HG03159 (cell line): ENCODE data around the gene KCNG4.
"Not testable (repeated sequence)": the region's sequence is repeated elsewhere in the genome, so short reads cannot be mapped to it uniquely, and the experiment has no call there.

Experiments used
- ATAC-seq: cut with Tn5 transposase; IDR thresholded peaks from one replicate; pipeline ENCODE4 v1.9.1; 2021; ENCODE audit warnings: mild to moderate bottlenecking, moderate library complexity; ENCODE audit not compliant: unreplicated experiment

Gene KCNG4

GRCh38 chr16:84207879-84208278 is 31.9 kb downstream of the KCNG4 start:
- no peak for ATAC-seq

DNA sequence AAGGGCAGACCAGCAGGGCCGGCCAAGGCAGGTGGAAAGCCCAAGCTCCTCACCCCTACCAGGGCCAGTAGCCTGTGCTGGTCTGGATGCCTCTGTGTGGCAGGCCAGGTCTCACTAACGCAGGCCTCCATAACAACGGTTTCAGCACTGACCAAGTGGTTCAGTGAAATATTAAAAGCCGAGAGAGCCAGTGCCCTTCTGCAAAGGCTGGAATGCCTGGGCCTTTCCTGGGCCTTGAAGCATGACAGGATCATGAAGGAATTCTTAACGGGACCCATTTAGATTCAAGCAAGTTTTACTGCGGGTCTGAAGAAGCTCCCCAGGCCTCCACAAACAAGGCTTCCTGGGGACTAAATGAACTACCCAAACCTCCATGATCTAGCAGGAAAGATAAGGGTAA is 32.6 kb downstream of the KCNG4 start:
- ATAC-seq, result no peak

GRCh38 chr16:84205976-84206691 is 33.7 kb downstream of the KCNG4 start:
- ATAC-seq, result no peak

DNA sequence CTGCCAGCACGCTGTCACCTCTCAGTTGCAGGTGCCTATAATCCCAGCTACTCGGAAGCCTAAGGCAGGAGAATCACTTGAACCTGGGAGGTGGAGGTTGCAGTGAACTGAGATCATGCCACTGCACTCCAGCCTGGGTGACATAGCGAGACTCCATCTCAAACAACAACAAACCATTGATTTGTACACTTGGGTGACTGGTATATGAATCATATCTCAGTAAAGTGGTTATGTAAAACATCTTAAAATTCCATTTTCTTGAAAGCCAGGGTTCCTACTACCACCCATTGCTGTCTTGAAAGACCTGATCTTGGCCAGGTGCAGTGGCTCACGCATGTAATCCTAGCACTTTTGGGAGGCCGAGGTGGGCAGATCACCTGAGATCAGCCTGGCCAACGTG is 34.7 kb downstream of the KCNG4 start:
- ATAC-seq, result not testable (repeated sequence)

DNA sequence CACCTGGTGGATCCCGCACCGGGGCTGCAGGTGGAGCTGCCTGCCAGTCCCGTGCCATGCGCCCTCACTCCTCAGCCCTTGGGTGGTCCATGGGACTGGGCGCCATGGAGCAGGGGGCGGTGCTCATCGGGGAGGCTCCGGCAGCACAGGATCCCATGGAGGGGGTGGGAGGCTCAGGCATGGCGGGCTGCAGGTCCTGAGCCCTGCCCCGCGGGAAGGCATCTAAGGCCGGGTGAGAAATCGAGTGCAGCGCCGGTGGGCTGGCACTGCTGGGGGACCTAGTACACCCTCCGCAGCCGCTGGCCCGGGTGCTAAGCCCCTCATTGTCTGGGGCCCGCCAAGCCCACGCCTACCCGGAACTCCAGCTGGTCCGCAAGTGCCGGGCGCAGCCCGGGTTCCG is 35.3 kb downstream of the KCNG4 start:
- not testable (repeated sequence) for ATAC-seq

DNA sequence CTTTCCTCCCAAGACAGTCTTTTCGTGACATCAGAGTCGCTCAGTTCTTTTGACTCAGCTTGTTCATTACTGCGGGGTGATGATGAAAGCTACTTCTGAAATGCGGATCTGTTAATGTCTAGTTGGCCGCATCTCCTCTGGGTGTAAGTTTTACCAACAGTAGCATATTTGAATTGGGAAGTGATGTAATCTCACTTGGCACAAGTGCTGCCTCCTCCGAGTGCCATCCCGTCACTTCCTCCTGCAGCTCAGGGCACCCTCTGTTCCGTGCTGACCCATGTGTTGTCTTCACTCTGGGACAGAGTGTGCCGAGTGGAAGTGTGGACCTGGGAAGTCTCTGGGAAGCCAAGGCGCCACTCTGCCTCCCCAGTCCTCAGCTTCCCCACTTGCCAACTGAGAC is 40.0 kb downstream of the KCNG4 start:
- no peak for ATAC-seq

DNA sequence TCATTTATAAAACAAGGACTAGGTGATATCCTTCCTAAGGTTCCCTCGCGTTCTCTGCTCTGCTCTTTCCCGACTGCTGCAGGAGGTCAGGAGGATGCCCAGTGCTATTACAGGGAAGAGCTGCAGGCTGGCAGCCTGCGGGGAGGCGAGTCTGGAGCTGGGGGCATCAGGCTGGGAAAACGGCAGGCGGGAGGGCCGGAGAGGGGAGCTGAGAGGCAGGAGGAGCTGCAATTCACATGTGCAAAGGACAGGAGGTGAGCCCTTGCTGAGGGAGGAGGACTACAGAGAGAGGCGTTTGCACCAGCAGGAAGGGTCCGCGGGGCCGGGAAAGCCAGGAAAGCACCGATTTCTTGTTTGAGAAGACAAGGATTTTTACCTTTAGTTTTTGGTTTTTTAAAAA is 40.7 kb downstream of the KCNG4 start:
- no peak for ATAC-seq

DNA sequence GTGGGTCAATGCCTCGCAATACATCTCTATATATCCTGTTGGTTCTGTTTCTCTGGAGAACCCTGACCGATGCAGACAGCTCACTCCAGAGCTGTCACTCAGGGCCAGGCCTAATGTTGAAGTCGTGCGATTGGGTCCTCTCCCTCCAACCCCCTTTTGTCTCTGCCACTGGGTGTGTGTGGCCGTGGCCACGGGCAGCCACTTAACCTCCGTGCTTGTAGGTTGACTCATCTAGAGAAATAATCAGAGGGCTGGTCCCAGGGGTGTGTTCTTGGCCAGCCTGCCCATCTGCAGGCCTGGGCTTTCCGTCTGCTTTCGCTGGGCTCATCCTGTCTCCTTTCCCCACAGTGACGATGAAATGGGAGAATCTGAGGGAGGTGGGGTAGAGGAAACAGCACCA is 41.4 kb downstream of the KCNG4 start:
- ATAC-seq, result no peak

- no peak for ATAC-seq
These were observed 42.2 kb downstream of the KCNG4 start for GRCh38 chr16:84197466-84198128.

GRCh38 chr16:84196727-84197394 is 43.0 kb downstream of the KCNG4 start:
- ATAC-seq, result no peak

- ATAC-seq, result no peak
These were observed 43.7 kb downstream of the KCNG4 start for GRCh38 chr16:84196101-84196500.

GRCh38 chr16:84195201-84196093 is 44.4 kb downstream of the KCNG4 start:
- no peak for ATAC-seq

DNA sequence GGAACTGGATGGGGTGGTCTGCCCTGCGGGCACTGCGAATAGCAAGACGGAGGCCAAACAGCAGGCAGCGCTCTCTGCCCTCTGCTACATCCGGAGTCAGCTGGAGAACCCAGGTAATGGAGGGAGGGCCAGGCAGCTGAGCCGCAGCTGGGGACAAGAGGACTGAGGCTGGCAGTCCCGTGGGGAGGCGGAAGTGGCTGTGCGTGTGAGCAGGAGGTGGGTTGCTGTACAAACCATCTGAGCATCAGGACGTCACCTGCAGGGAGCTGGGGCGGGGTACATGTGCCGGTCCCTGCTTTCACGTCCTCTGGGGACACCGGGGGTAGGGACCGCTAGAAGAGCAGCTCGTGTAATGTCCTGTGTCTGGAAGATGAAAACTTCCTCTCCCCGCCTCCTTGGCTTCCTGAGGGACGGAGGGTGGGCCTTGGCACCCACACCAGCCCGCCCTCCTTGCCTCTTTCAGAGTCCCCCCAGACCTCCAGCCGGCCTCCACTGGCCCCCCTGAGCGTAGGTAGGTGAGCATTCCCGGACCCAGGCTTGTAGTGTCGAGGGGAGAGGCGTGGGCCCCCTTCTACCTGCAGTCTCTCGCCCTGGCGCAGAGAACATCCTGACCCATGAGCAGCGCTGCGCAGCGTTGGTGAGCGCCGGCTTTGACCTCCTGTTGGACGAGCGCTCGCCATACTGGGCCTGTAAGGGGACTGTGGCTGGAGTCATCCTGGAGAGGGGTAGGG is 45.2 kb downstream of the KCNG4 start:
- ATAC-seq, result peak; percentile 53

DNA sequence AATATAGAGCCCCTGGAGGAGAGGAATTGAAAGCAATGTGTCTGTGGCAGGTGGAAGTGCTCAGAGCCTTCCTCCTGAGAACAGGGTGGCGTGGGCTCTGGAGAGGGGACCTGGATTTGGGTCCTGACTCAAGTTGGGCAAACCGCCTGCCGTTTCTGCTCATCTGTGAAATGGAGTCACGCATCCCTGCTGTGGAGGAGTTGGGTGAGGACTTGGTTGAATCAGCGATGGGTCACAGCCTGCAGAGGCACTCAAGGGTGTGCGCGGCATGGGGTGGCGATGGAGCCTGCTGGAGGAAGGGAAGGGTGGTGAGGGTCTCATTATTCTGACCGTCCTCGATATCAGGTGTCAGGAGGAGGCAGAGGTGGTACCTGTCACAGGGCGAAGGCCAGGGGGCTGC is 45.8 kb downstream of the KCNG4 start:
- no peak for ATAC-seq

GRCh38 chr16:84193480-84193879 is 46.3 kb downstream of the KCNG4 start:
- no peak for ATAC-seq

DNA sequence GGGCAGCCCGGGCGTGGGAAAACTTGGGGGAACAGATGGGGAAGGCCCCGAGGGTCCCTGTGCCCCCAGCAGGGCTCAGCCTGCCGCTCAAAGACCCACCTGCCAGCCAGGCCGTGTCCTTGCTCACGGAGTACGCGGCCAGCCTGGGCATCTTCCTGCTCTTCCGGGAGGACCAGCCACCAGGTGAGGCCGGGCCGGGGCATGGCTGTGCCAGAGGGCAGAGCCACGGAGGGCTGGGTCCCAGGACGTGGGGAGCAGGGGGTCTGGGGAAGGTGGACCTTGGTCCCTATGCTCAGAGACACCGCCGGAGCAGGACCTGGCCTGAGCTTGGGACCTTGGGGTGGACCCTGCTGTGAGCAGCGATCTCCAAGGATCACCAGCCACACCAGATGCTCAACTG is 48.3 kb downstream of the KCNG4 start:
- no peak for ATAC-seq

- ATAC-seq, result no peak
These were observed 49.0 kb downstream of the KCNG4 start, which contains the start of gene ADAD2 for GRCh38 chr16:84190731-84191388. Gene ADAD2 (plus strand): TSS chr16:84191157. CDS start chr16:84191231, 74 bp downstream.

DNA sequence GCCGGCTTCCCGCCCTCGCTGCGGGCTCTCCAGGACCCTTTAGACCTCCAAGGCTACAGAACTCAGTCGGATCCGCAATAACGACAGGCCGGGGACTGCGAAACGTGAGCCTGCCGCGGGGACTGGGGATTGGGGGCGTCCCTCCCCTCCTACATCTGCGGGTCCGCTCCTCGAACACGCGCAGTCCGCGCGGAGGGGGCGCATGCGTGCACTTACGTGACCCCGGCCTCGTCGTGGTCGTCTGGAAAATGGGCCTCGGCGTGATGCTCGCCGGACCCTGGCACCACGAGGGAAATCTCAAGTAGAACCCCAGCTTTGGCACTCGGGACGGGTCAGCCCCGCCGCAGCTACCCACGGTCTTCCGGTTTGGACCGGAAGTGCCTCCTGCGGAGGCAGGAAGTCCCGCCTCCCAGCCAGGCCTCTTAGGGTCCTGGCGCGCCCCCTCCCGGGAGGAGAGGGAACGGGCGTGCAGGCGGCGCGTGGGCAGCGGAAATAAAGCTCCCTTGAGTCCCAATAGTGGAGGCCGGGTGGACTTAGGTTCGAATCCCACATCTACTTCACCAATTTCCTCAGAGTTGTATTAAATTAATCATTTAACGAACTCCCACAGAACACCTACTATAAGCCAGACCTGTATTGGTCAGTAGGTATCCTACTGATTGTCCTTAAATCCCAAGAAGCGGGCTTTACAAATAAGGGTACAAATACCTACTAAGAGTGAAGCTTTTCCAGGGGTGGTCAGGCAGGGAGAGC is 53.0 kb downstream of the KCNG4 start, which contains the start of gene TAF1C:
TSS of gene TAF1C (minus strand) at position 373 of the 753 bp plus-strand sequence. CDS start 2,069 bp downstream, outside the sequence.
- ATAC-seq, result peak; percentile 92

DNA sequence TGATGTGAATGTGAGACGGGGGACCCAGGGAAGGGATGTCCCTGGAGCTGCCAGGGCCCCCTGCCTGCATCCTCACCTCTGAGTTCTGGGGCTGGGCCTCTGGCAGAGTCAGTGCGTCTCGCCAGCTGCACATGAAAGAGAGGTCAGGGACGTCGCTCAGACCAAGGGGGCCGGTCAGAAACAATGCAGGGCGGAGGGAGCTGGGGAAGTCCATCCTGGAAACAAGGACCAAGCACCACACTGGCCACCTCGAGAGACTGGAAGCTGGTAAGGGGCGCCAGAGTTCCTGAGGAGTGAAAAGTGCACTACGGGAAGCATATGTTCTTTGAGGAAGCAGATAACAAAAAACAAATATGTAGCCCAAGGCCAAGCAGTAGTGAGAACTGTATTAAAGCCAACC is 55.0 kb downstream of the KCNG4 start:
- ATAC-seq, result no peak
